ENCODE measurements around the gene MYLK3. TPM values are rescaled to one million over a fixed set of nuclear protein-coding genes. Genes with fewer than 3 reads are reported as not detected.

Gene MYLK3
- total RNA-seq, 4 donors from 2014 or later: 0.33 to 1.2 (median 0.57) TPM

- no peak for DNase-seq (ENCODE audit: extremely low spot score)
- Histone ChIP-seq H3K27me3 (no peaks in the 10 kb centered on the region), H3K9me3 (no peaks in the 10 kb centered on the region), H3K36me3 (no peaks in the 10 kb centered on the region), H3K4me3 (peak overlapping the region; percentile 75 to 89 (median 80)), H3K27ac (replicated peaks in 1 of 4) (peak overlapping the region in 3 of 4 donors; percentile 87 to 93 (median 92)), H3K4me1 (peaks cover 33 to 40% (median 37%) of the 10 kb centered on the region in 4 donors)
- WGBS: 16% methylated on average over 21 of the region's 21 CpGs
- intact Hi-C loops (cut with DNase I): no loop called here
- TF ChIP-seq CTCF (IDR thresholded peaks at IDR 0.05) (no peak), EP300 (IDR thresholded peaks at IDR 0.05) (no peak), POLR2A (IDR thresholded peaks at IDR 0.05; ENCODE audit: low read depth) (no peak), POLR2AphosphoS5 (IDR thresholded peaks at IDR 0.05) (no peak)
These were observed 57.6 kb downstream of the MYLK3 start for GRCh38 chr16:46690281-46691178.

- peak within 1 kb of the TSS; percentile 75 to 89 (median 80) for H3K4me3 ChIP-seq
- H3K36me3 ChIP-seq: no peaks in the 10 kb centered on the region
- intact Hi-C loops (cut with DNase I): loop anchor here (5.0 to 10.0 kb wide), 2 partner anchors 105 to 138 kb away; no protein-coding TSS in a partner anchor
- peak within 1 kb of the TSS; percentile 87 to 93 (median 90) for H3K27ac ChIP-seq (replicated peaks in 1 of 4)
- no peaks in the 10 kb centered on the region for H3K9me3 ChIP-seq
- peaks cover 33 to 44% (median 38%) of the 10 kb centered on the region in 4 donors for H3K4me1 ChIP-seq
- no peaks in the 10 kb centered on the region for H3K27me3 ChIP-seq
- 0% methylated on average over 54 of the region's 79 CpGs for WGBS
- no peak for TF ChIP-seq POLR2AphosphoS5 (IDR thresholded peaks at IDR 0.05)
- no peak for TF ChIP-seq EP300 (IDR thresholded peaks at IDR 0.05)
- TF ChIP-seq CTCF (IDR thresholded peaks at IDR 0.05): peak in 1 of 3 experiments; percentile 9
- peak; percentile 100 for DNase-seq (ENCODE audit: extremely low spot score)
These were observed 58.5 kb downstream of the MYLK3 start, which contains the start of gene ORC6 for GRCh38 chr16:46689365-46690280. ORC6 (plus strand) TSS chr16:46689659; CDS start chr16:46689706, 47 bp downstream.

GRCh38 chr16:46688654-46689364 lies 59.3 kb downstream of the MYLK3 start, which contains the start of gene VPS35:
VPS35 (minus strand) TSS chr16:46689178; CDS start chr16:46689133, 45 bp downstream.
- Histone ChIP-seq H3K27me3 (no peaks in the 10 kb centered on the region), H3K4me3 (peak within 1 kb of the TSS; percentile 75 to 89 (median 80)), H3K27ac (replicated peaks in 1 of 4) (peak within 1 kb of the TSS; percentile 87 to 93 (median 90)), H3K36me3 (no peaks in the 10 kb centered on the region), H3K9me3 (no peaks in the 10 kb centered on the region), H3K4me1 (peaks cover 36 to 51% (median 41%) of the 10 kb centered on the region in 4 donors)
- WGBS: 0% methylated on average over 17 of the region's 54 CpGs
- intact Hi-C loops (cut with DNase I): loop anchor here (5.0 to 10.0 kb wide), 2 partner anchors 106 to 138 kb away; no protein-coding TSS in a partner anchor
- peak; percentile 71 to 87 for TF ChIP-seq POLR2AphosphoS5 (IDR thresholded peaks at IDR 0.05)
- TF ChIP-seq EP300 (IDR thresholded peaks at IDR 0.05): no peak
- TF ChIP-seq POLR2A (IDR thresholded peaks at IDR 0.05; ENCODE audit: low read depth): peak; percentile 67
- TF ChIP-seq CTCF (IDR thresholded peaks at IDR 0.05): no peak
- DNase-seq (ENCODE audit: extremely low spot score): peak; percentile 100

GRCh38 chr16:46688101-46688653 lies 60.0 kb downstream of the MYLK3 start:
- H3K4me1 ChIP-seq: peaks cover 38 to 56% (median 47%) of the 10 kb centered on the region in 4 donors
- no peaks in the 10 kb centered on the region for H3K36me3 ChIP-seq
- DNase-seq (ENCODE audit: extremely low spot score): no peak
- H3K27ac ChIP-seq (replicated peaks in 1 of 4): peak overlapping the region; percentile 87 to 93 (median 90)
- H3K27me3 ChIP-seq: no peaks in the 10 kb centered on the region
- peak overlapping the region; percentile 75 to 89 (median 80) for H3K4me3 ChIP-seq
- H3K9me3 ChIP-seq: no peaks in the 10 kb centered on the region
- TF ChIP-seq CTCF (IDR thresholded peaks at IDR 0.05): no peak
- no peak for TF ChIP-seq POLR2A (IDR thresholded peaks at IDR 0.05; ENCODE audit: low read depth)
- no peak for TF ChIP-seq POLR2AphosphoS5 (IDR thresholded peaks at IDR 0.05)
- TF ChIP-seq EP300 (IDR thresholded peaks at IDR 0.05): no peak
- intact Hi-C loops (cut with DNase I): loop anchor here (5.0 to 10.0 kb wide), 2 partner anchors 107 to 139 kb away; no protein-coding TSS in a partner anchor
- 3% methylated on average over 12 of the region's 14 CpGs for WGBS
